ENCODE results near the gene ATP7A. TPM values are rescaled to one million over a fixed set of nuclear protein-coding genes. Genes with fewer than 3 reads are reported as not detected.

ATP7A gene
- total and polyA plus RNA-seq, 2 donors (not counting 3 experiments of a cell fraction or from before 2014, with no cell fraction given) = 3.1 to 8.8 TPM

DNA sequence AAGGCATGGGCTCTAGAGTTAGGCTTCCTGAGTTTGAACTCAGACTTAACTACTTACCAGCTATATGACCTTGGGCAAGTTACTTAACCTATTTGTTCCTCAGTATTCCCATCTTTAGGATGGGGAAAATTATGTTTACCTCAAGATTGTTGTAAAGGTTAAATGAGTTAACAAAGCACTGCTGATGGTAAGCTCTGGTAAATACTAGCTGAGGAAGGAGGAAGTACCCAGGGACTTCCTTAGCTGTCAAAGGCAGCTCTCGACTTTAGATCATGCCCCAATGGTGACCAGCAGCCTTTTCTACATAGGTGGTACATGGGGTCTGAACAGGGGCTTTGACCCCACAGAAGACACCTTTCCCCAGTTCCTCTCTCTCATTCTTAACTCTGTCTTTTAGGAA, 20.1 kb downstream of the ATP7A start:
- Histone ChIP-seq H4K20me1 (replicated peaks; ENCODE audit: control insufficient read depth, extremely low read depth, insufficient read depth, low read length) (no peaks in the 10 kb centered on the region), H3K4me2 (ENCODE audit: insufficient read depth, low read length) (no peak overlapping the region), H3K4me1 (ENCODE audit: control insufficient read depth, extremely low read depth, insufficient read depth, low read length) (no peaks in the 10 kb centered on the region), H3K27me3 (ENCODE audit: control insufficient read depth in 2 of 2, insufficient read depth in 2 of 2, low read length in 2 of 2) (no peaks in the 10 kb centered on the region), H2AFZ (ENCODE audit: low read depth, low read length) (no peak overlapping the region), H3K9me3 (replicated peaks; ENCODE audit: control insufficient read depth, insufficient read depth, low read length) (no peaks in the 10 kb centered on the region), H3K79me2 (ENCODE audit: control insufficient read depth, insufficient read depth, low read length) (no peaks in the 10 kb centered on the region), H3K36me3 (ENCODE audit: control insufficient read depth in 2 of 2, extremely low read depth in 1 of 2, insufficient read depth in 2 of 2, low read length in 2 of 2) (no peaks in the 10 kb centered on the region), H3K4me3 (replicated peaks in 1 of 3; ENCODE audit: insufficient read depth in 1 of 3, low read depth in 1 of 3, low read length in 3 of 3) (no peak overlapping the region), H3K9ac (replicated peaks; ENCODE audit: extremely low read depth, insufficient read depth, low read length) (no peak overlapping the region), H3K27ac (ENCODE audit: insufficient read depth, low read depth, low read length) (no peak overlapping the region), H3K9me1 (replicated peaks; ENCODE audit: control insufficient read depth, extremely low read depth, insufficient read depth, low read length) (no peaks in the 10 kb centered on the region)
- no TSS peak for BruUV-seq (replicated peaks)
- TF ChIP-seq FOS (IDR thresholded peaks at IDR 0.05; ENCODE audit: borderline replicate concordance, insufficient read depth, low read length) (no peak), JUN (IDR thresholded peaks at IDR 0.05; ENCODE audit: borderline replicate concordance, insufficient read depth, insufficient read length, low read depth) (no peak), MYC (IDR thresholded peaks at IDR 0.05; ENCODE audit: low read depth, low read length) (no peak), EZH2 (IDR thresholded peaks at IDR 0.05; ENCODE audit: borderline replicate concordance, low read depth, low read length, severe bottlenecking) (no peak), MAX (IDR thresholded peaks at IDR 0.05; ENCODE audit: insufficient read depth, insufficient read length) (no peak), POLR2AphosphoS5 (IDR thresholded peaks at IDR 0.05; ENCODE audit: insufficient read depth, low read depth, low read length) (no peak), POLR2A (IDR thresholded peaks at IDR 0.05; ENCODE audit: low read depth, low read length) (no peak), GATA2 (IDR thresholded peaks at IDR 0.05; ENCODE audit: insufficient read depth, insufficient read length, low read depth, low read length) (no peak)
- TF ChIP-seq, protein P1, sequence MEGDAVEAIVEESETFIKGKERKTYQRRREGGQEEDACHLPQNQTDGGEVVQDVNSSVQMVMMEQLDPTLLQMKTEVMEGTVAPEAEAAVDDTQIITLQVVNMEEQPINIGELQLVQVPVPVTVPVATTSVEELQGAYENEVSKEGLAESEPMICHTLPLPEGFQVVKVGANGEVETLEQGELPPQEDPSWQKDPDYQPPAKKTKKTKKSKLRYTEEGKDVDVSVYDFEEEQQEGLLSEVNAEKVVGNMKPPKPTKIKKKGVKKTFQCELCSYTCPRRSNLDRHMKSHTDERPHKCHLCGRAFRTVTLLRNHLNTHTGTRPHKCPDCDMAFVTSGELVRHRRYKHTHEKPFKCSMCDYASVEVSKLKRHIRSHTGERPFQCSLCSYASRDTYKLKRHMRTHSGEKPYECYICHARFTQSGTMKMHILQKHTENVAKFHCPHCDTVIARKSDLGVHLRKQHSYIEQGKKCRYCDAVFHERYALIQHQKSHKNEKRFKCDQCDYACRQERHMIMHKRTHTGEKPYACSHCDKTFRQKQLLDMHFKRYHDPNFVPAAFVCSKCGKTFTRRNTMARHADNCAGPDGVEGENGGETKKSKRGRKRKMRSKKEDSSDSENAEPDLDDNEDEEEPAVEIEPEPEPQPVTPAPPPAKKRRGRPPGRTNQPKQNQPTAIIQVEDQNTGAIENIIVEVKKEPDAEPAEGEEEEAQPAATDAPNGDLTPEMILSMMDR (IDR thresholded peaks at IDR 0.05; ENCODE audit: extremely low read depth in 1 of 2, insufficient read depth in 1 of 2, low read depth in 1 of 2, low read length in 2 of 2) = no peak
- dilution Hi-C loops (cut with MboI; ENCODE audit: extremely low pct_ligation_motif_present, low sequenced_read_pairs) (no loop called here), intact Hi-C loops (cut with micrococcal nuclease) (no loop called here)
- POLR2A ChIA-PET = no interaction called here
- DNase-seq (ENCODE audit: low read depth, low spot score) (no peak), FAIRE-seq (no peak)
- CTCF ChIA-PET = interaction anchor here (1.2 kb wide), 1 partner anchor 35 kb away, joined by 3 read pairs; the partner anchor contains the start of gene MAGT1
